ENCODE data around the gene HAUS7. TPM values are rescaled to one million over a fixed set of nuclear protein-coding genes. Genes with fewer than 3 reads are reported as not detected.

The HAUS7 gene
- total RNA-seq, 1 donor from 2014 or later: 13.1 TPM

GRCh38 chrX:153413731-153414130 is 56.6 kb downstream of the HAUS7 start:
- H3K9me3 Mint-ChIP-seq: peaks cover 31% of the 10 kb centered on the region
- Histone ChIP-seq H3K9ac (no peak overlapping the region), H3K79me2 (ENCODE audit: low read depth) (no peaks in the 10 kb centered on the region), H2AFZ (replicated peaks) (no peak overlapping the region), H3K9me3 (ENCODE audit: low read depth) (no peaks in the 10 kb centered on the region), H3K36me3 (no peaks in the 10 kb centered on the region), H3F3A (ENCODE audit: low read depth) (no peaks in the 10 kb centered on the region), H3K27me3 (peaks cover 23% of the 10 kb centered on the region), H3K27ac (no peak overlapping the region), H3K4me1 (no peaks in the 10 kb centered on the region), H3K4me2 (no peak overlapping the region), H4K20me1 (ENCODE audit: low read depth) (no peaks in the 10 kb centered on the region), H3K4me3 (no peak overlapping the region)
- H3K36me3 Mint-ChIP-seq: no peaks in the 10 kb centered on the region
- H3K4me3 Mint-ChIP-seq: no peak overlapping the region
- H3K4me1 Mint-ChIP-seq: peaks cover 23% of the 10 kb centered on the region
- H3K27ac Mint-ChIP-seq: no peak overlapping the region
- no peak for TF ChIP-seq EZH2 (IDR thresholded peaks at IDR 0.05)
- TF ChIP-seq CTCF (IDR thresholded peaks at IDR 0.05): no peak
- no peak for TF ChIP-seq EZH2phosphoT487 (IDR thresholded peaks at IDR 0.05)
- peaks cover 12% of the 10 kb centered on the region for H3K27me3 Mint-ChIP-seq (ENCODE audit: insufficient read depth, low read depth)
- DNase-seq (ENCODE audit: low spot score): no peak

GRCh38 chrX:153412746-153413720 is 57.3 kb downstream of the HAUS7 start:
- Mint-ChIP-seq H3K27ac (no peak overlapping the region), H3K27me3 (ENCODE audit: insufficient read depth, low read depth) (peaks cover 12% of the 10 kb centered on the region), H3K36me3 (no peaks in the 10 kb centered on the region), H3K4me1 (peaks cover 19% of the 10 kb centered on the region), H3K9me3 (peaks cover 27% of the 10 kb centered on the region), H3K4me3 (no peak overlapping the region)
- Histone ChIP-seq H3K27ac (no peak overlapping the region), H3K4me2 (no peak overlapping the region), H3K79me2 (ENCODE audit: low read depth) (no peaks in the 10 kb centered on the region), H3K9me3 (ENCODE audit: low read depth) (no peaks in the 10 kb centered on the region), H3F3A (ENCODE audit: low read depth) (no peaks in the 10 kb centered on the region), H4K20me1 (ENCODE audit: low read depth) (no peaks in the 10 kb centered on the region), H3K36me3 (no peaks in the 10 kb centered on the region), H3K9ac (no peak overlapping the region), H3K4me1 (no peaks in the 10 kb centered on the region), H3K4me3 (no peak overlapping the region), H2AFZ (replicated peaks) (no peak overlapping the region), H3K27me3 (peaks cover 23% of the 10 kb centered on the region)
- TF ChIP-seq EZH2 (IDR thresholded peaks at IDR 0.05) (no peak), CTCF (IDR thresholded peaks at IDR 0.05) (peak; percentile 42)
- DNase-seq (ENCODE audit: low spot score): peak; percentile 18

- TF ChIP-seq EZH2 (IDR thresholded peaks at IDR 0.05) (no peak), CTCF (IDR thresholded peaks at IDR 0.05) (no peak), EZH2phosphoT487 (IDR thresholded peaks at IDR 0.05) (no peak)
- no peaks in the 10 kb centered on the region for H3K4me1 ChIP-seq
- no peak overlapping the region for H3K27ac Mint-ChIP-seq
These were observed 58.3 kb downstream of the HAUS7 start for GRCh38 chrX:153411988-153412574.

More at GRCh38 chrX:153411988-153412574, 58.3 kb downstream of the HAUS7 start:
- Histone ChIP-seq H3K27me3 (peaks cover 23% of the 10 kb centered on the region), H3K36me3 (no peaks in the 10 kb centered on the region), H3K79me2 (ENCODE audit: low read depth) (no peaks in the 10 kb centered on the region), H4K20me1 (ENCODE audit: low read depth) (no peaks in the 10 kb centered on the region), H3F3A (ENCODE audit: low read depth) (no peaks in the 10 kb centered on the region), H3K4me3 (peak overlapping the region; percentile 38), H3K9me3 (ENCODE audit: low read depth) (no peaks in the 10 kb centered on the region), H3K4me2 (peak overlapping the region; percentile 82), H2AFZ (replicated peaks) (peak overlapping the region; percentile 50), H3K9ac (no peak overlapping the region), H3K27ac (no peak overlapping the region)
- Mint-ChIP-seq H3K4me3 (no peak overlapping the region), H3K9me3 (peaks cover 29% of the 10 kb centered on the region), H3K4me1 (peaks cover 13% of the 10 kb centered on the region), H3K36me3 (no peaks in the 10 kb centered on the region), H3K27me3 (ENCODE audit: insufficient read depth, low read depth) (peaks cover 14% of the 10 kb centered on the region)
- DNase-seq (ENCODE audit: low spot score): peak; percentile 43
